Endodermal cell (in vitro differentiated cells): ENCODE measurements around the gene DHRS1. TPM values are rescaled to one million over a fixed set of nuclear protein-coding genes. Genes with fewer than 3 reads are reported as not detected.

Experiments used
- DNase-seq: peaks from one replicate; pipeline ENCODE4 v3.0.0-alpha.2; 2017
- H3K27ac ChIP-seq: 2 replicates; pipeline ENCODE4 v1.5.1; 2013; ENCODE audit warnings: mild to moderate bottlenecking, low read depth, low read length, moderate library complexity
- H3K27me3 ChIP-seq: 2 replicates; pipeline ENCODE4 v1.6.1; 2013; ENCODE audit warnings: mild to moderate bottlenecking, low read length, moderate library complexity; ENCODE audit not compliant: insufficient read depth, control insufficient read depth, poor library complexity, severe bottlenecking
- H3K36me3 ChIP-seq: 2 replicates; pipeline ENCODE4 v1.7.0; 2013; ENCODE audit warnings: mild to moderate bottlenecking, low read length, moderate library complexity; ENCODE audit not compliant: control insufficient read depth, insufficient read depth
- H3K4me1 ChIP-seq: one replicate; pipeline ENCODE4 v1.7.0; 2013; ENCODE audit warnings: low read length; ENCODE audit not compliant: control insufficient read depth, insufficient read depth
- H3K4me3 ChIP-seq: 2 replicates; pipeline ENCODE4 v1.5.1; 2013; ENCODE audit warnings: mild to moderate bottlenecking, low read length, moderate library complexity
- H3K9ac ChIP-seq: 2 replicates; pipeline ENCODE4 v1.6.1; 2013; ENCODE audit warnings: mild to moderate bottlenecking, low read length, moderate library complexity; ENCODE audit not compliant: poor library complexity, severe bottlenecking; ENCODE audit errors: extremely low read depth
- H3K9me3 ChIP-seq: 2 replicates; pipeline ENCODE4 v1.6.1; 2013; ENCODE audit warnings: mild to moderate bottlenecking, low read length, moderate library complexity; ENCODE audit not compliant: control insufficient read depth
- H3K27ac Mint-ChIP-seq: 2 replicates; pipeline ENCODE4 v1.8.0; 2020; ENCODE audit warnings: mixed read lengths
- H3K27me3 Mint-ChIP-seq: 2 replicates; pipeline ENCODE4 v1.8.0; 2021; ENCODE audit warnings: mild to moderate bottlenecking, mixed read lengths; ENCODE audit not compliant: insufficient read depth
- H3K36me3 Mint-ChIP-seq: 2 replicates; pipeline ENCODE4 v1.8.0; 2020; ENCODE audit warnings: low read depth, mixed read lengths
- H3K4me1 Mint-ChIP-seq: 2 replicates; pipeline ENCODE4 v1.8.0; 2020; ENCODE audit warnings: mixed read lengths
- H3K4me3 Mint-ChIP-seq: 2 replicates; pipeline ENCODE4 v1.8.0; 2020; ENCODE audit warnings: mild to moderate bottlenecking, moderate library complexity, mixed read lengths
- H3K9me3 Mint-ChIP-seq: 2 replicates; pipeline ENCODE4 v1.8.0; 2020; ENCODE audit warnings: mild to moderate bottlenecking, mixed read lengths
- CTCF ChIP-seq: fragments of 200-600 bp; sonication (generic); conservative IDR thresholded peaks from 2 replicates; pipeline ENCODE4 v1.5.0; 2021; ENCODE audit warnings: antibody characterized with exemption, mild to moderate bottlenecking
- WGBS, 2 experiments: methylation state at CpG; one replicate each; pipeline versions ENCODE4 v1.1.5 to v1.1.7; 2013; ENCODE audit warnings: missing lambda C conversion rate in 2 of 2, mixed read lengths in 1 of 2; ENCODE audit not compliant: insufficient coverage in 1 of 2, insufficient read length in 1 of 2; 5-methylcytosine and 5-hydroxymethylcytosine counted together
- total RNA-seq, 2 donors: library from RNA; stranded (reverse); fragmentation: NEBNext Ultra II Directional in 1 of 2; extraction: Animal tissue kit (Norgen Biotek cat#: 25700) in 1 of 2; gene quantifications; 2 replicates in 1 of 2; 3 replicates in 1 of 2; pipeline ENCODE4 v1.2.1, GENCODE V29; 2021

The DHRS1 gene
- total RNA-seq, 2 donors from 2014 or later: 21.2 to 22.5 TPM

DNA sequence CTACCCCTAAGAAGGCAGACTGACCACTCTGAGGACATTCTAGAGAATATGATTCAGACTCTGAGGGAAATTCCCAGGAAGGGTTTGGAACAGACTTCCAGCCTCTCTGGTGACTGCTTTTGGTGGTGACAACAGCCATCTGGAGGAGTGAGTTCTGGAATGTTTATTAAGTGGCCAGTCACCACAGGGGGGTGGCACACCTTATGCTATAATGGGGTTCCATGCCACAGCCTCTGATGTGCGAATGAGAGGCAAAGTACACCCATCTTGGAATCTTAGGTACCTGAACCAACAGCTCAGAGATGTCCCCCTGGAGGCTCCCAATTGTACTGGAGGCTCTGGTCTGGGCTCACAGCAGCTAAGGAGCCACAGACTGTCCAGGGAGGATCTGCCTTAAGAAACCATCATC, 47.7 kb downstream of the DHRS1 start:
- peak; percentile 59 for DNase-seq
- Mint-ChIP-seq H3K27me3 (peaks cover 5% of the 10 kb centered on the region), H3K36me3 (peaks cover 4% of the 10 kb centered on the region), H3K4me1 (no peaks in the 10 kb centered on the region), H3K9me3 (no peaks in the 10 kb centered on the region), H3K4me3 (no peak overlapping the region), H3K27ac (no peak overlapping the region)
- Histone ChIP-seq H3K9ac (no peak overlapping the region), H3K36me3 (no peaks in the 10 kb centered on the region), H3K9me3 (no peaks in the 10 kb centered on the region), H3K27ac (no peak overlapping the region), H3K4me1 (no peaks in the 10 kb centered on the region), H3K27me3 (no peaks in the 10 kb centered on the region), H3K4me3 (no peak overlapping the region)
- peak; percentile 54 for TF ChIP-seq CTCF
- 86 to 95% methylated on average over 1 of the region's 1 CpG for WGBS, 2 experiments

- Mint-ChIP-seq H3K4me1 (no peaks in the 10 kb centered on the region), H3K4me3 (no peak overlapping the region), H3K27me3 (peaks cover 12% of the 10 kb centered on the region), H3K36me3 (peaks cover 4% of the 10 kb centered on the region), H3K27ac (no peak overlapping the region), H3K9me3 (no peaks in the 10 kb centered on the region)
- Histone ChIP-seq H3K4me3 (no peak overlapping the region), H3K9me3 (no peaks in the 10 kb centered on the region), H3K36me3 (no peaks in the 10 kb centered on the region), H3K9ac (no peak overlapping the region), H3K27me3 (no peaks in the 10 kb centered on the region), H3K4me1 (no peaks in the 10 kb centered on the region), H3K27ac (no peak overlapping the region)
- no peak for TF ChIP-seq CTCF
- no peak for DNase-seq
- 74 to 84% methylated on average over 3 to 4 of the region's 4 CpGs for WGBS, 2 experiments
These were observed 49.2 kb downstream of the DHRS1 start for GRCh38 chr14:24250354-24250753.

GRCh38 chr14:24249230-24250021, 50.2 kb downstream of the DHRS1 start:
- DNase-seq: no peak
- no peaks in the 10 kb centered on the region for H3K9me3 Mint-ChIP-seq
- Histone ChIP-seq H3K27ac (no peak overlapping the region), H3K9me3 (no peaks in the 10 kb centered on the region), H3K9ac (no peak overlapping the region), H3K4me3 (no peak overlapping the region), H3K36me3 (no peaks in the 10 kb centered on the region), H3K4me1 (no peaks in the 10 kb centered on the region), H3K27me3 (no peaks in the 10 kb centered on the region)
- peaks cover 16% of the 10 kb centered on the region for H3K27me3 Mint-ChIP-seq
- TF ChIP-seq CTCF: no peak
- no peaks in the 10 kb centered on the region for H3K4me1 Mint-ChIP-seq
- WGBS, 2 experiments: 76 to 79% methylated on average over 11 to 13 of the region's 13 CpGs
- H3K4me3 Mint-ChIP-seq: no peak overlapping the region
- peaks cover 2% of the 10 kb centered on the region for H3K36me3 Mint-ChIP-seq
- H3K27ac Mint-ChIP-seq: no peak overlapping the region
